Frontal cortex (tissue), 4 donors: ENCODE results near the gene PAX3. TPM values are rescaled to one million over a fixed set of nuclear protein-coding genes. Genes with fewer than 3 reads are reported as not detected.
A peak's percentile ranks its signal among the peaks of the same experiment; 100 is the strongest.

ENCODE experiments used
- DNase-seq, 2 donors: peaks; one replicate each; pipeline ENCODE4 v3.0.0; 2012; ENCODE audit warnings: low spot score in 2 of 2
- FAIRE-seq: peaks from 2 replicates; lab custom pipeline; 2012; peaks lifted over from hg19 to GRCh38; lab: Jason Lieb, UNC
- total RNA-seq: library from RNA; depleted of rRNA; stranded (reverse); fragments of >200 nt; gene quantifications from one replicate; pipeline ENCODE4 v1.2.3, GENCODE V29; 2014
- donor health status: control.
- donor health status: control.
- donor health status: control.

PAX3 gene
- total RNA-seq, 1 donor from 2014 or later: not detected

GRCh38 chr2:222311319-222311977 lies 12.7 kb upstream of the PAX3 start:
- DNase-seq: peak in 1 of 2 donors; percentile 1
- FAIRE-seq: no peak

GRCh38 chr2:222310747-222311318 lies 12.0 kb upstream of the PAX3 start:
- DNase-seq (no peak), FAIRE-seq (no peak)

- DNase-seq: no peak
- no peak for FAIRE-seq
Measured at GRCh38 chr2:222309766-222310165, 11.0 kb upstream of the PAX3 start.

- no peak for FAIRE-seq
- DNase-seq: no peak
Measured at GRCh38 chr2:222309361-222309760, 10.6 kb upstream of the PAX3 start.

- no peak for DNase-seq
- FAIRE-seq: no peak
Measured at GRCh38 chr2:222307978-222308730, 9.4 kb upstream of the PAX3 start.

- no peak for DNase-seq
- FAIRE-seq: no peak
Measured at GRCh38 chr2:222307143-222307756, 8.5 kb upstream of the PAX3 start.

GRCh38 chr2:222306393-222307142 lies 7.8 kb upstream of the PAX3 start:
- FAIRE-seq: no peak
- DNase-seq: no peak

GRCh38 chr2:222305516-222306392 lies 7.0 kb upstream of the PAX3 start:
- FAIRE-seq (no peak), DNase-seq (no peak)

GRCh38 chr2:222304737-222305515 lies 6.1 kb upstream of the PAX3 start:
- FAIRE-seq (no peak), DNase-seq (no peak)

GRCh38 chr2:222303828-222304736 lies 5.3 kb upstream of the PAX3 start:
- DNase-seq (no peak), FAIRE-seq (no peak)

- FAIRE-seq (no peak), DNase-seq (no peak)
Measured at GRCh38 chr2:222303045-222303827, 4.4 kb upstream of the PAX3 start.

GRCh38 chr2:222302178-222303018 lies 3.6 kb upstream of the PAX3 start:
- FAIRE-seq (no peak), DNase-seq (no peak)

GRCh38 chr2:222301796-222302118 lies 3.0 kb upstream of the PAX3 start:
- FAIRE-seq (no peak), DNase-seq (no peak)

- FAIRE-seq: no peak
- no peak for DNase-seq
Measured at GRCh38 chr2:222301053-222301795, 2.4 kb upstream of the PAX3 start.

GRCh38 chr2:222300726-222301052 lies 1.9 kb upstream of the PAX3 start:
- FAIRE-seq (no peak), DNase-seq (no peak)
